SK-N-MC (cell line): ENCODE measurements around the gene FLG.
"Not testable (repeated sequence)": the region's sequence is repeated elsewhere in the genome, so short reads cannot be mapped to it uniquely, and the experiment has no call there.

ENCODE experiments used
- DNase-seq: peaks from one replicate; pipeline ENCODE4 v3.0.0-alpha.2; 2011; ENCODE audit warnings: low read depth, low spot score
- H3K27ac ChIP-seq: fragments of 200-600 bp; sonication (generic); 2 replicates; pipeline ENCODE4 v1.5.1; 2016; ENCODE audit warnings: mixed run types
- H3K36me3 ChIP-seq: fragments of 200-600 bp; sonication (generic); 2 replicates; pipeline ENCODE4 v1.6.1; 2017; ENCODE audit warnings: antibody characterized with exemption, low read length, mixed read lengths; ENCODE audit not compliant: insufficient read depth
- H3K4me3 ChIP-seq: fragments of 200-600 bp; sonication (generic); 2 replicates; pipeline ENCODE4 v1.5.1; 2016
- H3K9ac ChIP-seq: fragments of 200-600 bp; sonication (generic); 2 replicates; pipeline ENCODE4 v1.8.0; 2017; ENCODE audit warnings: mixed run types, mixed read lengths; ENCODE audit not compliant: insufficient read length
- H3K9me3 ChIP-seq: fragments of 200-600 bp; sonication (generic); 2 replicates; pipeline ENCODE4 v1.6.1; 2017; ENCODE audit warnings: low read depth, mild to moderate bottlenecking, antibody characterized with exemption, low read length, moderate library complexity, mixed read lengths

FLG gene

GRCh38 chr1:152303139-152303872 lies 21.7 kb downstream of the FLG start:
- not testable (repeated sequence) for H3K9ac ChIP-seq, DNase-seq, H3K9me3 ChIP-seq, H3K4me3 ChIP-seq, H3K36me3 ChIP-seq, H3K27ac ChIP-seq

- not testable (repeated sequence) for H3K27ac ChIP-seq, DNase-seq, H3K36me3 ChIP-seq, H3K9ac ChIP-seq, H3K4me3 ChIP-seq, H3K9me3 ChIP-seq
These were observed 68.6 kb downstream of the FLG start for GRCh38 chr1:152256394-152256793.
